Neural cell (in vitro differentiated cells): ENCODE results near the gene STT3B.
"Not testable (repeated sequence)": the region's sequence is repeated elsewhere in the genome, so short reads cannot be mapped to it uniquely, and the experiment has no call there.

ENCODE experiments used
- EP300 ChIP-seq: fragments of 450-650 bp; conservative IDR thresholded peaks from 2 replicates; pipeline ENCODE4 v1.6.1; 2014; ENCODE audit warnings: antibody characterized with exemption, mild to moderate bottlenecking, moderate library complexity; ENCODE audit not compliant: poor library complexity, severe bottlenecking
- POLR2AphosphoS5 ChIP-seq: IDR thresholded peaks from 2 replicates; pipeline ENCODE4 v1.6.1; 2012
- RAD21 ChIP-seq: fragments of 450-650 bp; conservative IDR thresholded peaks from 2 replicates; pipeline ENCODE4 v1.6.1; 2014; ENCODE audit warnings: antibody characterized with exemption, mild to moderate bottlenecking, moderate library complexity
- TF ChIP-seq, protein P1 (sequence below): fragments of 450-650 bp; IDR thresholded peaks from 2 replicates; pipeline ENCODE4 v1.5.1; 2014; ENCODE audit warnings: antibody characterized with exemption, mild to moderate bottlenecking, moderate library complexity; ENCODE audit not compliant: poor library complexity, severe bottlenecking
- TF ChIP-seq, protein P2 (sequence below): IDR thresholded peaks from 2 replicates; pipeline ENCODE4 v1.6.1; 2012; ENCODE audit warnings: borderline replicate concordance

DNA sequence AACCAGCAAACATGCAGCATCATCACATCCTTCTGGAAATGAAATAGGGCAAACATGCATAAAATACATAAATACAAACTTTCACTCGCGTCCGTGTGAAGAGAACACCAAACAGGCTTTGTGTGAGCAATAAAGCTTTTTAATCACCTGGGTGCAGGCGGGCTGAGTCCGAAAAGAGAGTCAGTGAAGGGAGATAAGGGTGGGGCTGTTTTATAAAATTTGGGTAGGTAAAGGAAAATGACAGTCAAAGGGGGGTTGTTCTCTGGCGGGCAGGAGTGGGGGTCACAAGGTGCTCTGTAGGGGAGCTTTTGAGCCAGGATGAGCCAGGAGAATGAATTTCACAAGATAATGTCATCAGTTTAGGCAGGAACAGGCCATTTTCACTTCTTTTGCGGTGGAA, 26.2 kb upstream of the STT3B start:
- TF ChIP-seq POLR2AphosphoS5, EP300, RAD21: not testable (repeated sequence)
- TF ChIP-seq, protein P1, sequence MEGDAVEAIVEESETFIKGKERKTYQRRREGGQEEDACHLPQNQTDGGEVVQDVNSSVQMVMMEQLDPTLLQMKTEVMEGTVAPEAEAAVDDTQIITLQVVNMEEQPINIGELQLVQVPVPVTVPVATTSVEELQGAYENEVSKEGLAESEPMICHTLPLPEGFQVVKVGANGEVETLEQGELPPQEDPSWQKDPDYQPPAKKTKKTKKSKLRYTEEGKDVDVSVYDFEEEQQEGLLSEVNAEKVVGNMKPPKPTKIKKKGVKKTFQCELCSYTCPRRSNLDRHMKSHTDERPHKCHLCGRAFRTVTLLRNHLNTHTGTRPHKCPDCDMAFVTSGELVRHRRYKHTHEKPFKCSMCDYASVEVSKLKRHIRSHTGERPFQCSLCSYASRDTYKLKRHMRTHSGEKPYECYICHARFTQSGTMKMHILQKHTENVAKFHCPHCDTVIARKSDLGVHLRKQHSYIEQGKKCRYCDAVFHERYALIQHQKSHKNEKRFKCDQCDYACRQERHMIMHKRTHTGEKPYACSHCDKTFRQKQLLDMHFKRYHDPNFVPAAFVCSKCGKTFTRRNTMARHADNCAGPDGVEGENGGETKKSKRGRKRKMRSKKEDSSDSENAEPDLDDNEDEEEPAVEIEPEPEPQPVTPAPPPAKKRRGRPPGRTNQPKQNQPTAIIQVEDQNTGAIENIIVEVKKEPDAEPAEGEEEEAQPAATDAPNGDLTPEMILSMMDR = not testable (repeated sequence)
- TF ChIP-seq, protein P2, sequence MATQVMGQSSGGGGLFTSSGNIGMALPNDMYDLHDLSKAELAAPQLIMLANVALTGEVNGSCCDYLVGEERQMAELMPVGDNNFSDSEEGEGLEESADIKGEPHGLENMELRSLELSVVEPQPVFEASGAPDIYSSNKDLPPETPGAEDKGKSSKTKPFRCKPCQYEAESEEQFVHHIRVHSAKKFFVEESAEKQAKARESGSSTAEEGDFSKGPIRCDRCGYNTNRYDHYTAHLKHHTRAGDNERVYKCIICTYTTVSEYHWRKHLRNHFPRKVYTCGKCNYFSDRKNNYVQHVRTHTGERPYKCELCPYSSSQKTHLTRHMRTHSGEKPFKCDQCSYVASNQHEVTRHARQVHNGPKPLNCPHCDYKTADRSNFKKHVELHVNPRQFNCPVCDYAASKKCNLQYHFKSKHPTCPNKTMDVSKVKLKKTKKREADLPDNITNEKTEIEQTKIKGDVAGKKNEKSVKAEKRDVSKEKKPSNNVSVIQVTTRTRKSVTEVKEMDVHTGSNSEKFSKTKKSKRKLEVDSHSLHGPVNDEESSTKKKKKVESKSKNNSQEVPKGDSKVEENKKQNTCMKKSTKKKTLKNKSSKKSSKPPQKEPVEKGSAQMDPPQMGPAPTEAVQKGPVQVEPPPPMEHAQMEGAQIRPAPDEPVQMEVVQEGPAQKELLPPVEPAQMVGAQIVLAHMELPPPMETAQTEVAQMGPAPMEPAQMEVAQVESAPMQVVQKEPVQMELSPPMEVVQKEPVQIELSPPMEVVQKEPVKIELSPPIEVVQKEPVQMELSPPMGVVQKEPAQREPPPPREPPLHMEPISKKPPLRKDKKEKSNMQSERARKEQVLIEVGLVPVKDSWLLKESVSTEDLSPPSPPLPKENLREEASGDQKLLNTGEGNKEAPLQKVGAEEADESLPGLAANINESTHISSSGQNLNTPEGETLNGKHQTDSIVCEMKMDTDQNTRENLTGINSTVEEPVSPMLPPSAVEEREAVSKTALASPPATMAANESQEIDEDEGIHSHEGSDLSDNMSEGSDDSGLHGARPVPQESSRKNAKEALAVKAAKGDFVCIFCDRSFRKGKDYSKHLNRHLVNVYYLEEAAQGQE = not testable (repeated sequence)
